T-helper 17 cell (primary cell): ENCODE measurements around the gene COL6A2. TPM values are rescaled to one million over a fixed set of nuclear protein-coding genes. Genes with fewer than 3 reads are reported as not detected.

ENCODE experiments used
- ATAC-seq: fragments of 150-1000 bp; cut with Tn5 transposase; 2 replicates; pipeline ENCODE4 v1.10.0; 2021; ENCODE audit warnings: mild to moderate bottlenecking, moderate library complexity
- DNase-seq, 3 donors: peaks; one replicate each; pipeline versions ENCODE4 v3.0.0 to v3.0.0-alpha.2; 2020 to 2021
- H3K9me3 ChIP-seq: one replicate; pipeline ENCODE4 v1.7.0; 2013; ENCODE audit warnings: low read length, mild to moderate bottlenecking; ENCODE audit not compliant: control insufficient read depth, poor library complexity, severe bottlenecking
- H3K27ac Mint-ChIP-seq: one replicate; pipeline ENCODE4 v1.8.0; 2022; ENCODE audit warnings: mild to moderate bottlenecking, moderate library complexity, mixed read lengths
- H3K27me3 Mint-ChIP-seq: one replicate; pipeline ENCODE4 v1.8.0; 2022; ENCODE audit warnings: mixed read lengths
- H3K36me3 Mint-ChIP-seq: one replicate; pipeline ENCODE4 v1.8.0; 2022; ENCODE audit warnings: low read depth, mixed read lengths
- H3K4me1 Mint-ChIP-seq: one replicate; pipeline ENCODE4 v1.8.0; 2022; ENCODE audit warnings: mild to moderate bottlenecking, mixed read lengths
- H3K4me3 Mint-ChIP-seq: one replicate; pipeline ENCODE4 v1.8.0; 2022; ENCODE audit warnings: mild to moderate bottlenecking, moderate library complexity, mixed read lengths
- total RNA-seq, 4 donors: library from RNA in 2 of 4; stranded (reverse) in 2 of 4; gene quantifications; one replicate each; pipeline ENCODE4 v1.2.3 and lab custom pipeline; 2022 to 2026

COL6A2 gene
- total RNA-seq, 2 donors from 2014 or later, result 15.1 to 19.8 TPM

GRCh38 chr21:46150491-46151121, 52.7 kb downstream of the COL6A2 start:
- DNase-seq (peak in 1 of 3 donors; percentile 6), ATAC-seq (no peak)
- Mint-ChIP-seq H3K4me1 (no peaks in the 10 kb centered on the region), H3K27ac (no peak overlapping the region), H3K36me3 (no peaks in the 10 kb centered on the region), H3K27me3 (no peaks in the 10 kb centered on the region), H3K4me3 (no peak overlapping the region)
- H3K9me3 ChIP-seq, result no peaks in the 10 kb centered on the region

- H3K4me3 Mint-ChIP-seq, result no peak overlapping the region
- no peaks in the 10 kb centered on the region for H3K4me1 Mint-ChIP-seq
- DNase-seq, result no peak
- no peak overlapping the region for H3K27ac Mint-ChIP-seq
- no peaks in the 10 kb centered on the region for H3K27me3 Mint-ChIP-seq
- ATAC-seq, result no peak
- H3K36me3 Mint-ChIP-seq, result no peaks in the 10 kb centered on the region
- H3K9me3 ChIP-seq, result no peaks in the 10 kb centered on the region
These were observed 53.5 kb downstream of the COL6A2 start for GRCh38 chr21:46151261-46151988.

GRCh38 chr21:46151989-46152926, 54.3 kb downstream of the COL6A2 start:
- Mint-ChIP-seq H3K4me1 (no peaks in the 10 kb centered on the region), H3K4me3 (no peak overlapping the region), H3K27me3 (no peaks in the 10 kb centered on the region), H3K36me3 (no peaks in the 10 kb centered on the region), H3K27ac (no peak overlapping the region)
- no peak for DNase-seq
- ATAC-seq, result no peak
- no peaks in the 10 kb centered on the region for H3K9me3 ChIP-seq

- peak; percentile 16 for ATAC-seq
These were observed 55.0 kb downstream of the COL6A2 start for GRCh38 chr21:46152927-46153246.

GRCh38 chr21:46153247-46154154, 55.6 kb downstream of the COL6A2 start:
- H3K27me3 Mint-ChIP-seq, result no peaks in the 10 kb centered on the region
- no peaks in the 10 kb centered on the region for H3K4me1 Mint-ChIP-seq
- no peaks in the 10 kb centered on the region for H3K9me3 ChIP-seq
- H3K4me3 Mint-ChIP-seq, result peak overlapping the region; percentile 25
- H3K36me3 Mint-ChIP-seq, result no peaks in the 10 kb centered on the region
- DNase-seq (peak in 1 of 3 donors; percentile 26), ATAC-seq (peak; percentile 57)
- no peak overlapping the region for H3K27ac Mint-ChIP-seq

More at GRCh38 chr21:46152927-46153246, 55.0 kb downstream of the COL6A2 start:
- H3K27ac Mint-ChIP-seq, result no peak overlapping the region
- H3K4me3 Mint-ChIP-seq, result no peak overlapping the region
- no peaks in the 10 kb centered on the region for H3K27me3 Mint-ChIP-seq
- no peak for DNase-seq
- no peaks in the 10 kb centered on the region for H3K4me1 Mint-ChIP-seq
- H3K9me3 ChIP-seq, result no peaks in the 10 kb centered on the region
- no peaks in the 10 kb centered on the region for H3K36me3 Mint-ChIP-seq

- Mint-ChIP-seq H3K27me3 (no peaks in the 10 kb centered on the region), H3K4me1 (no peaks in the 10 kb centered on the region), H3K36me3 (no peaks in the 10 kb centered on the region), H3K4me3 (no peak overlapping the region), H3K27ac (no peak overlapping the region)
- ATAC-seq (no peak), DNase-seq (no peak)
- H3K9me3 ChIP-seq, result no peaks in the 10 kb centered on the region
These were observed 56.4 kb downstream of the COL6A2 start for GRCh38 chr21:46154155-46154954.

- ATAC-seq, result no peak
- H3K9me3 ChIP-seq, result no peaks in the 10 kb centered on the region
- no peak for DNase-seq
- Mint-ChIP-seq H3K36me3 (no peaks in the 10 kb centered on the region), H3K27ac (no peak overlapping the region), H3K4me1 (no peaks in the 10 kb centered on the region), H3K27me3 (no peaks in the 10 kb centered on the region), H3K4me3 (no peak overlapping the region)
These were observed 57.1 kb downstream of the COL6A2 start for GRCh38 chr21:46154955-46155513.

- peak within 1 kb of the TSS; percentile 60 for H3K27ac Mint-ChIP-seq
- H3K36me3 Mint-ChIP-seq, result no peaks in the 10 kb centered on the region
- no peaks in the 10 kb centered on the region for H3K4me1 Mint-ChIP-seq
- no peak for DNase-seq
- ATAC-seq, result no peak
- no peaks in the 10 kb centered on the region for H3K27me3 Mint-ChIP-seq
- no peak within 1 kb of the TSS for H3K4me3 Mint-ChIP-seq
- H3K9me3 ChIP-seq, result no peaks in the 10 kb centered on the region
These were observed 57.8 kb downstream of the COL6A2 start, which contains the start of gene FTCD for GRCh38 chr21:46155514-46156377. FTCD (minus strand) TSS chr21:46155579; CDS start chr21:46155523, 56 bp downstream.

- Mint-ChIP-seq H3K4me3 (no peak overlapping the region), H3K36me3 (no peaks in the 10 kb centered on the region), H3K4me1 (no peaks in the 10 kb centered on the region), H3K27ac (no peak overlapping the region), H3K27me3 (no peaks in the 10 kb centered on the region)
- DNase-seq (no peak), ATAC-seq (no peak)
- H3K9me3 ChIP-seq, result no peaks in the 10 kb centered on the region
These were observed 58.4 kb downstream of the COL6A2 start for GRCh38 chr21:46156378-46156645.

GRCh38 chr21:46156678-46157077, 58.8 kb downstream of the COL6A2 start:
- ATAC-seq (no peak), DNase-seq (no peak)
- no peaks in the 10 kb centered on the region for H3K9me3 ChIP-seq
- peak overlapping the region; percentile 47 for H3K27ac Mint-ChIP-seq
- no peaks in the 10 kb centered on the region for H3K4me1 Mint-ChIP-seq
- H3K4me3 Mint-ChIP-seq, result no peak overlapping the region
- H3K27me3 Mint-ChIP-seq, result no peaks in the 10 kb centered on the region
- no peaks in the 10 kb centered on the region for H3K36me3 Mint-ChIP-seq

GRCh38 chr21:46157396-46157986, 59.6 kb downstream of the COL6A2 start:
- ATAC-seq, result no peak
- H3K4me1 Mint-ChIP-seq, result no peaks in the 10 kb centered on the region
- DNase-seq, result no peak
- no peaks in the 10 kb centered on the region for H3K9me3 ChIP-seq
- no peaks in the 10 kb centered on the region for H3K36me3 Mint-ChIP-seq
- no peak overlapping the region for H3K4me3 Mint-ChIP-seq
- H3K27ac Mint-ChIP-seq, result peak overlapping the region; percentile 47
- peaks cover under 1% of the 10 kb centered on the region for H3K27me3 Mint-ChIP-seq
